ENCODE measurements around the gene GABBR2.

Gene GABBR2

DNA sequence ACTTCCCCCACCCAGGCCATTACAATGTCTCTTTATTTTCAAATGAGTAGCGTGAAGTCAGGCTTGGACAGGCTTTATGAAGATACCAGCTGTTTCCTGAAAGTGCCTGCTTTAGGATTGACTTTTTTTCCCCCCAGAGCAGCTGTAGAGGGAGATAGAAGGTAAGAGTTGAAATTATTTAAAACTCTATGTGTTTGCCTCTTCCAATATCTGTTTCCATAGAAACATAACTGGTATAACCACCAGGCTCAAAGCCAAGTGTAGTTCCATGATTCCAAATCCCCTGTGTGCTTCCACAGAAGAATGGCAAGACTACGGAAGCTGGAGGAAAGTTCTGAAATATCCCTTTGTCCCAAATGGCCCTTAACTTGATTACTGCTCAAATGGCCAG is 365.9 kb downstream of the GABBR2 start:
- DNase-seq (ENCODE audit: low read depth): no peak

DNA sequence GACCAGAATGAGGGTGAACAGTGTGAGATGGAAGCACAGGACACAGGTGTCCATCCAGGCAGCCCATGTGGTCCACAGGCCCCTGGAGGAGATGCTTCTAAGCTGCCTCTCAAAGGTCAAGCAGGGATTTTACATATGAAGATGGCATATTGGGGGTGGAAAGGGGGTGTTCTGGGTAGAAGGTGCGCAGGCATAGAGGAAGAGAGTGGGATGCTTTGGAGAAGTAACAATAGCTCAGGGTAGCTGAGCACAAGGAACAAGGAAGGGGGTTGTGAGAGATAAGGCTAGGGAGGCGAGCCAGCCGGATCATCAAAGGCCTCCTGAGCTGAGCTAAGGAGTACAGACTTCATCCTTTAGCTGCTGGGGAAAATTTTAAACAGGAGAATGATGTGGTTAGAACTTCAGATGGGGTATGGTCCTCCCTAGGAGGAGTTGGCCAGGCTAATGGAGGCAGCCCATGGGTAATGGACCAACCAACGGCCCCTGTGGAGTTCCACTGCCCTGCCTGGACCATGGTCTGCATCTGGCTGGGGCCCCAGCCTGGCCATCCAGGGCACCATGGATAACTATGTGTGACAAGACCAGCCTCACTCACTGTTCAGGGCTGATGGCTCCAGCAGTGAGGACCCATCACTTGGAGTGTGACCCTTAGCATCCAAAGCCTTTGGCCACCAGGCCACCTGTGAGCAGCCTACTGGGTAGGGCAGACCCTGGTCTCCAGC is 366.5 kb downstream of the GABBR2 start:
- no peak for DNase-seq (ENCODE audit: low read depth)

DNA sequence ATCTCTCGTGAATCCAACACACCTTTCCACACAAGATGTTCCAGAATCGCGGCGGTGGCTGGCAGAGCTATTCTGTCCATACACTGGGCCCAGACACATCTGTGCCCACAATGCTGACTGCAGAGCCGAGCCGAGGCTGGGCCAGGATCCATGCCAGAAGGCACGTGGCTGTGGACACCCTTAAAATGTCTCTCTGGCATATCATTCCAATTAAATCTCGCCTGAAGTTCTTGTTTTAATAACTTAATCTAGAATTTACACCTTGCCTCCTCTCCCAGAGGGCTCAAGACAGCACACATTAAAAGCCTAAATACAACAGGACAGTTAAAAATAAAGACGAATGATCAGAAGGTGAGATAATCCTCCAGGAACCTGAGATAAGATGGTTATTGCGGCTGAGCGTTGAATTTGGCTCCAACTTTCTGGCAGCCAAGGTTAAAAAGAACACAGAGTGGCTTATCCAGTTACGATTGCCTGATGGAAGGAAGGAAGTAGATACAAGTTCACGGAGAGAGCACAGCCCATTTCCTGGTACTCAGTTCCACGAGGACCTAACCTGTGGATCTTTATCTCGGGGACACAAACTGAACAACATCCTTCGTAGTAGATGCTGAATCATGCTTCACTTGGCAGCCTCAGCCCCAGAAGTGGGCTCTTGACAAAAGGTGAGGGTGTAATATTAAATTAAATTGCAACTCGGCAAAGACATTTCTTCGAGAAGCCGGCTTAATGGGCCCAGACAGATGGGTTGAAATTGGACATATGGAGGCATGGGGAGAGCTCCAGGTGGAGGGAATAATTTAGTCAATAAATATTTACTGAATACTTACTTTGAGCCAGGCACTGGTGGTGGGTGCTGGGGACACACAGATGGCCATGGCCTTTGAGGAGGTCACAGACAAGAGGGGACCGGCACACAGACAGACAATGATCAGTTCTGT is 367.3 kb downstream of the GABBR2 start:
- no peak for DNase-seq (ENCODE audit: low read depth)

DNA sequence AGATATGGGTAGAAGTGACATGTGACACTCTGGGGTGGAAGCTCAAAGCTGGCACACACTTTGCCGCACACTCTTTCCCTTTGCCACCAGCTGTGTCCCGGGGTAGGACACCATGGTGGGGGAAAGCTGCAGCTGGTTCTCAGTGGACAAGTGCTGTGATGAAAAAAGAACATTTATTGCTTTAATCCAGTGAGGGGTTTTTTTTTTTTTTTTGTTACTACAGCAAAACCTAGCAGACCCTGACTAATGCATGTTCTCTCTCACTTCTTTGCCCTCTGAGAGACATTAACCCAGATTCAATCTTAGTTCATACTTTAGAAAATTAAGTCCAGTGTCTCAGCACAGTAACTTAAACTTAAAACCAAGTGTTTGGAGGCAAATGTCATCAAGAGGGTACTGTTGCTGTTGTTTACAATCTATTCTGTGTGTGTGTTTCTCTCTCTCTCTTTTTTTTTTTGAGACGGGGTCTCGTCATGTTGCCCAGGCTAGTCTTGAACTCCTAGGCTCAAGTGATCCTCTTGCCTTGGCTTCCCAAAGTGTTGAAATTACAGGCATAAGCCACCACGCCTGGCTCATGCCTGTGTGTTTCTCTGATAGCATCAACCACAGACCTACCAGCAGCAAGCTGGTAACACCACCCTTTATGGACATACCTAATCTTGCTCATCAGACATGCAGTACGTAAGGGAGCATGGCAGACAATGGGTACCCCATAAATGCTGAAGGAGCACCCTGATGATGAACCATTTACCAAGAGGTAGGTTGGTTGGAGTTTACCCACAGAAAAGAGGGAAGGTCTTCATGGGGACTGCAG is 368.5 kb downstream of the GABBR2 start:
- DNase-seq (ENCODE audit: low read depth): no peak

DNA sequence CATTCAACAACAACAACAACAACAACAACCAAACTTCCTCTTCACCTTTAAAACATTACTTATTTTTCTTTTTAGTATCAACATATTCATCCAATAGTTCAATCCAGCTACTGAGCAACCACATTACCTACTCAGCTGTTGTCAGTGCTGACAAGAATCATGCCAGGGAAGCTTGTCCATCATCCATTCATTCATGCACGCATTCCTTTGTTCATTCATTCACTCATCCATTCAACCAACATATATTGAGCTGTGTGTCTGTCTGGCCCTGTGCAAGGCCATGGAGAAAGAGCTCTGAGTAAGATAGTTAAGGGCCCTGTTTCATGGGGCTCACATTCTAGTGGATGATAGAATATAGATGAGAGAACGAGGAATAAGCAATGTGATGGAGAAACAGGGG is 373.1 kb downstream of the GABBR2 start:
- no peak for DNase-seq (ENCODE audit: low read depth)

DNA sequence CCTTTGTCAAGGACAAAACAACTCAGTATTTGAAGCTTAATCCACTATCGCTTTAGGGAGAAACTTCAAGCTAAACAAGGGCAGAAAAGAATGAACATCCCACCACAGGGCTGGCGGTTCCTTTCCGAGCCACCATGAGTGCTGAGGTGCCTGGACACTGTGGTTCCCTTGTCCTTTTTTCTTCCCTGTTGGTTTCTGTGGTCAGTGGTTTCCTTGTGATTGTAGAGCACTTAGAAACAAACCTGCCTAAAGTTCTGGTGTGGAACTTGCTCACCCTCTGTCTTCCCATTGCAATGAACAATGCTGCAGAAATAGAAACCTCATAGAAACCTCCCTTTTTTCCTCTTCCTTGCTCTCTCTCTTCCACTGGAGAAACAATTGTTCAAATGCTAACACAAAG is 373.9 kb downstream of the GABBR2 start:
- DNase-seq (ENCODE audit: low read depth): no peak

DNA sequence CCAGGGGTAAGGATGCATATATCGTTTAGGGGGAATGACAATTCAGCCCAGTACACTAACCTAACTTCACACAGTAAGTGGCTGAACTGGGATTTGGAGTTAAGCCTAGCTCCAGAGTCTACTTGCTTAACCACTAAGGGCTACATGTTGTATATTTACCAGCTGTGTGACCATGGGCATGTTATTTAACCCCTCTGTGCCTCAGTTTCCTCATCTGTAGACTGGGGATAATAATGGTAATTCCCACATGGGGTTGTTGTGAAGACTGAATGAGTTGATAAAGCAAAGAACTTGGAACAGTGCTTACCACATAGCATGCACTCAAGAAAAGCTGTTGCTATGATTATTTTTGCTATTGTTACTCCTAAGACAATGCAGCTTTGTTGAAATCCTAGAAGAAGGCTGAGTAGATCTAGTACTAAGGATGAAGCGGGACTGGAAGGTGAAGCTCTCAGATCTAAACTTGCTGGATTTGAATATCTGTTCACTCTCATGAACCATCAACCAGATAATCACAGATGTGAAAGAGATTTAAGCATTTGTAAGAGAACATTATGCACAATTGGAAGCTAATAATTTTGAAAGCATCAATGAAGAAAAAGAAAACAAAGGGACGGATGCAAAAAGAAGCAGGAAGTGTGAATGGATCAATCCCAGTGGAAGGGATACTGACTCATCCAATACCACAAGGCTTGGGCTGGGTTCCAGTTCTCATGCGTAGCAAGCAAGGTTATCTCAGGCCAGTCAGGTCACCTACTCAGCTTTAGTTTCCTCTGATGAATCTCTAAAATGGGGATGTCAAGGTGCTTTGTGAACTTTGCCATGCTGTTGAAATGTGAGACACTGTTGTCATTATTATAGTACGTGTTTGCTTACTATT is 374.8 kb downstream of the GABBR2 start:
- no peak for DNase-seq (ENCODE audit: low read depth)

DNA sequence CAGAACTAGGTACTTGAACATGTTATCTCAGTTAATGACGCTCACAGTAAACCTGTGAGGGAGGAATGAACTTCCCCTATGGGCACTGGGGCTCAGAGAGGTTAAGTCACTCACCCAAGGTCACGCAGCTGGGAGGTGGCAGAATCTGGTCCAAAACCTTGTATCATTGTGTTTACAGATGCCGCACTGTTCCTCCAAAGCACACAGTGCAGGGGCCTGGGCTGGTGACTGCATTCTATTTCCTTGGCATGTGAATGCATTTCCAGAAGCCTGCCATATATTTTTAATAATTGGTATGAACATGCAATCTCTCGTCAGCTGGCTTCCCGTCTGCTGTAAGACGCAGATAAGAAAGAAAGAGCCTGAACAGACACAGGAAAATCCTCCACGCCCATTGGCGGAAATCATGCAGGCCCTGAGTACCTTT is 376.3 kb downstream of the GABBR2 start:
- no peak for DNase-seq (ENCODE audit: low read depth)

DNA sequence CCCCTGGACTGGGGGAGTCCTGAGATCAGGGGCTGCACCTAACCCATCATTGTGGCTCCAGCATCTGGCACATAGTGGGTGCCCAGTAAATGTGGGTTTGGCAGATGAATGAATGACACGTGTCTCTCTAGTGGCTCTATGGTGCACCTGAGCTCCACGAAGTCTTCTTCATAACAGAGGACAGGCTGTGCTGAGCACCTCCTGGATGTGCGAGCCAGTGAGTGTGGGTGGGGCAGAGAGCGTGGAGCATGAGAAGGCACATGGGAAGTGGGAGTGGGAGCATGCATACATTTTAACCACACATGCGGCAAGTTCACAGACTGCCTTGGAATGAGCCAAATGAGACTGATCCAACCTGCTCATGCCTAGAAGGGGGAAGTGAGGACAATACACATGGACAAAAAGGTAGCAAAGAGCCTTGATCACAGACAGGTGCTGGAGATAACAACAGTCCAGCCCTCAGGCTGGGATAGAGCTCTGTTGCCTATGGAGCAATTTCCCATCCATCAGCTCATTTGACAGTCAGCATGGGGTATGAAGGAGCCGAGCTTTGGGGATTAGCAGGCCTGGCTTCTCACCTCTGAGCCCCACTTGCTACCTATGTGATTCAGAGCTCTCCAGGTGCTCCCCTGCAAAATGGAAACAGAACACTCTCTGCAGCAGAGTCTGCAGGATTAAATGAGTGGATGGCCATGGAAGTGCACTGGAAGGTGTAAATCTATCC is 377.0 kb downstream of the GABBR2 start:
- DNase-seq (ENCODE audit: low read depth): no peak

DNA sequence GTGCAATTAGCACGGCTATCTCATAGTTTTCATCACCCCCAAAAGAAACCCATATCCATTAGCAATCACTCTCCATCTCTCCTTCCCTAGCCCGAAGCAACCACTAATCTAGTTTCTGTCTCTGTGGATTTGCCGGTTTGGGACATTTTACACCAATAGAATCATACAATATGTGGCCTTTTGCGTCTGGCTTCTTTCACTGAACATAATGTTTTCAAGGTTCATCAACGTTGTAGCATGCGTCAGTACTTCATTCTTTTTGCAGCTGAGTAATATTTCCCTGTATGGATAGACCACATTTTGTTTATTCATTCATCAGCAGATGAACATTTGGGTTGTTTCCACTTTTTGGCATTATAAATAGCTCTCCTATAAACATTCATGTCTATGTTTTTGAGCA is 377.9 kb downstream of the GABBR2 start:
- DNase-seq (ENCODE audit: low read depth): no peak

DNA sequence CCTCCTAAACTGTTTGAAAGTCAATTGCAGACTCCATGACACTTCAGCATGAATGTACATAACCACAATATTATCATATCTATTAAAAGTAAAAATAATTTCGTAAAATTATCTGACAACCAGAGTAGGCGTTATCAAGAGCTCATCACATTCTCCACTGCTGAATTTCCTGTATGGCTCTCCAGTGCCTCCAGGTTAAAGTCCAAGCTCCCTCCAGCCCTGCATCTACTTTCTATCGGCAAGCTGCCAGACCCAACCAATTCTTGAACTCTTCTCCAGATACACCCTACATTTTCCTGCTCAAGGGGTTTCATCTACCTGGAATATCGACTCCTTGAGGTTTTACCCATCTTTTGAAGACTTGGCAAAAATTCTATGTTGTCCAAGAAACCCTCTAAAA is 378.8 kb downstream of the GABBR2 start:
- DNase-seq (ENCODE audit: low read depth): no peak

DNA sequence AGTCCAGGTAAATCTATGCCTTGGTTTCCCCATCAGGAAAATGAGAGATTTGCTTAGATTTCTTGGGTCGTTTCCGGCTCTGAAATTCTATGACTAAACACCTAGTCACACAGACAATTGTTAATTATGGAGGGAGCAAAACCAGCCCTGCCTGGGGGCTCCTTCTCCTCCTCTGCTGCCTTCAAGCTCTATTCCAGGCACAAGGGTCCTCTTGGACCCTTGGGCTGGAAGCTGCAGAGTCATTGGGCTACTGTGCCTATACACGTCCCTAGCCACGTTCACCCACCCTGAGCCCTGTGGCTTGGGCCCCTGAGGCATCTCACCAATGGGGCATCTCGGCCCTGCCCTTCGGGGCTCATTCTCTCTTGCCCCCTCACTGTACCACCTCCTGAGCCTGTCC is 379.5 kb downstream of the GABBR2 start:
- no peak for DNase-seq (ENCODE audit: low read depth)

DNA sequence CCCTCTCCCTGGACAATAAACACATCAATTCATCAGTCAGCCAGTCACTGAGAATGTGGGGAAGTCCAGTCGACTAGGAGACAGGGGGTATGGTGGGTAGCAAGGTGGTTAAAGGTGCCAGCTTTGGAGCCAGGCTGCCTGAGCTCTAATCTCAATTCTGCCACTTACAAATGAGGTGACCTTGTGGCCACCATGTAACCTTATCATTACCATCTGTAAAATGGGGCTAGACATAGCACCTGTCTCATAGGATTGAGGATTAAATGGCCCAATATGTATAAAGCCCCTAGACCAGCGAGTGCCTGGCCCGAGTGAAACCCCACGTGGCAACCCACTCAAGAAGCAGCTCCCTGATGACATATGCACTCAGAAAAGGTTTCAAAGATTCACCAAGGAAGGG is 380.0 kb downstream of the GABBR2 start:
- no peak for DNase-seq (ENCODE audit: low read depth)

DNA sequence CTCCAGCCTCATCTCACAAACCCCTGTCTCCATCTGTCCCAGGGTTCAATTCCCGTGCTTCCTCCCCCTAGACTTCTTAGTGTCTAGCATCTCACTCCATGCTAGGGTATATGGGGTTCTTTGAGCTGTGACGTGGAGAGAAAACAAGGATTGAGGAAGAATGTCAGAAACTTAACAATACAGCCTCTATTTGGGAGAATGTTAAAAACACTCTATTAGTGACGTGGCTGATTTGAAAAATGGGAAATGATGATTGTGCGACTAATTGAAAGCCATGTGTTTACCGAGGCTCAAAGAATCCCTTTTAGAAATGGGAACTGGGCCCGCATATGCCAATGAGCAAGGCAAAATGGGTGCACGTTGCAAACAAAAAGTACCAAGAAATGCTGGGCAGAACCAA is 380.6 kb downstream of the GABBR2 start:
- DNase-seq (ENCODE audit: low read depth): no peak

DNA sequence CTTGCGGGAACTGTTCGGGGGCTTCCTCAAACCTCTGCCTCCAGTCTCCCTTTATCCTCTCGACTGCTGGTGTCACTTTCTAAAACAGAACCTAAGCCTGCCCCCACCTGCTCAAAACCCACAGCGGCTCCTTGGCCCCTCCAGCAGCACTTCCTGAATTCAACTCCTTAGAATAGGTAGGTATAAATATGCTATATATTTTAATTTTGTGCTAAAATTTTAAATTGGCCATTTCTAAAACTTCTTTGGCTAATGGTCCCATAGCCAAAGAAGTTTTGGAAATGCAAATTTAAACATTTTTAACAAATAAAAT is 381.5 kb downstream of the GABBR2 start:
- DNase-seq (ENCODE audit: low read depth): no peak

DNA sequence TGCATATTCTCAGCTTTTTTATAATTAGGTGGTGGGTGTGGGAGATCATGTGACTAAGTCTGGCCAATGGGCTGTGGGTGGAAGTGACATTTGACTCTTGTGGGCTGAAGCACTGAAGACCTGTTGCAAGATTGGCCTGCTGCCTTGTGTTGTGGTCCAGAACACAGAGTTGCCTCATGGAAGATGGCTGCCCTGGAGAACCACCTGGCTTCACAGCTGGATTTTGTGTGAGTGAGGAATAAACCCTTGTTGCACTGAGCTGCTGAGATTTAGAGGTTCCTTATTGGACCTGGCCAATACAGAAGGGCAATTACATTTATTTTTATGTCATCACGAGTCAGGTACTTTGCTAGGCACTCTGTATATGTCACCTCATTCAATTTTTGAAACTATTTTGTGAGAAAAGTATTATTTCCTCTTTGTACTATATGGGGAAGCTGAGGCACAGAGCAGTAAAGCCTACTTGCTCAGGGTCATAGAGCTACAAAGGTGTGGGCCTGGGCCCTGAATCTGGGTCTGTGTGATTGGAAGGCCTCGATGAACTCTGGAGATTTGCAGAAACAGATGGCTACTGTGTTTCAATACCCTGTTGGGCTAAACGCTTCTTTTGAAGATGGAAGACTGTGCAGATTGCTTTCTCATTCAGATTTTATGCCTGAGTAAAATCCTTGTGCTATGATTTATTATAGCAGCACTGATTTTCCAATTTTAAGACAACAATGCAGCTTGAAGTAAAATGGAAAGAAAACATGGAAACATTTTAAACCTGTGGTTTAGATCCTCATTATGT is 382.1 kb downstream of the GABBR2 start:
- no peak for DNase-seq (ENCODE audit: low read depth)

DNA sequence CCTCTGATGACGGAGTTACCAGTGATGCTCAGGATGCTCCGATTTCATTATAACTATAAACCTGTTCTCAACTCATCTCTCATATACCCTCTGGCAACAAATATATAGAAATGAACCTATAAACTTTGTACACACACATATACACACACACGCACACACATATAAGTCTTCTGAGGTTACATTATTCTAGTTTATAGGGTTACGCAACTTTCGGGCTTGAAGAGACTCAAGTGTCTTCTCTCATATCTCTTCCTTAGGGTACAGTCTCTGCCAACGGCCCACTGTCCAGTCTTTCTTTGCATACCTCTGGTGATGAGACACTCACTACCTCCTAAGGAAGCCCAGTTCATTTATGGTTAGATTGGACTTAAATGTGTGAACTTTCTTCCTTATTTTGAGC is 383.9 kb downstream of the GABBR2 start:
- DNase-seq (ENCODE audit: low read depth): no peak

DNA sequence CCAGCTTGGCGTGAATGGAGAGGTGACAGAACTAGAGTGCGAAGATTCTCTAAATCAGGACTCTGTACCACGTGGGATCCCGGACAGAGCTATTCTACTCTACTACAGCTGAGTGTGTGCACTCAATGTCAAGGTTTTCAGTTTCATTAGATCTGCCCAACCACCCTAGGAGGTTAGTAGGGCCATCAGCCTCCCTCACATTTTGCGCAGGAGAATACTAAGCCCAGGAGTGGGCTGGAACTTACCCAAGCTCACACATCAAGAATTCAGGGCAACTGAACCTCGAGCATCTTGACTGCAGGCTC is 385.0 kb downstream of the GABBR2 start:
- DNase-seq (ENCODE audit: low read depth): no peak

DNA sequence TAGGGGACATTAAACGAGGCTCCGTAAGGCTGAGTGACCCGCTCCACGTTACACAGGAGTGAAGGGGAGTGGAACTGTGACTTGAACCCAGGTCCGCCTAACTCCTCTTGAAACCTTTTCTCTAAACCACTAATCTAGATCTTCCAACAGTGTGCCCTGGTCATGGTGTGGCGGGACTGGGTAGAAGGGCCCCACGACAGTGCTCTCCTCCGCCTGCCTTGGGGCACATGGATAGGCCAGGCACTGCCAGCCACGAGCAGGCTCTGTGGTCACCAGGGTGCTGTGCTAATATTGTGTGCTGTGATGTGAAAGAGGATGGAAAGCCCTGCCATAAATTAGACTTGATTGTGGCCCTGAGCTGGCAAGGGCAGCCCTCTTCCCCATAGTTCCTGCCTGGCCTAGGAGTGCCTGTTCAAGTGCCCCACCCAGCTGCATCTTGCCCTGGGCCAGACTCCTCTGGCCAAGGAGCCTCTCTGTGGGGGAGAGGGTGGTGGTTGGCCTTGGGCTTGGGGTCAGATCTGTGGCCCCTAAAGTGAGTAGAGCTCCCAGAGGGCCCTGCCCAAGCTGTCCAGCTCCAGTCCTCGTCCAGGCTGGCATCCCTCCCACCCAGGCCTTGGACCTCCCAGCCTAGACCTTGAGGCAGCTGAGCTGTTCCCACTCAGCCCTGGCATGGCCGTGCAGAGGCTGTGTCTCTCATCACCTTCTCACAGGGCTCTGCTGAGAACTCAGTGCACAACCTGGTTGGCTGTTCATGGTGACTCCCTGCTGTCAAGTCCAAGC is 385.5 kb downstream of the GABBR2 start:
- DNase-seq (ENCODE audit: low read depth): no peak

DNA sequence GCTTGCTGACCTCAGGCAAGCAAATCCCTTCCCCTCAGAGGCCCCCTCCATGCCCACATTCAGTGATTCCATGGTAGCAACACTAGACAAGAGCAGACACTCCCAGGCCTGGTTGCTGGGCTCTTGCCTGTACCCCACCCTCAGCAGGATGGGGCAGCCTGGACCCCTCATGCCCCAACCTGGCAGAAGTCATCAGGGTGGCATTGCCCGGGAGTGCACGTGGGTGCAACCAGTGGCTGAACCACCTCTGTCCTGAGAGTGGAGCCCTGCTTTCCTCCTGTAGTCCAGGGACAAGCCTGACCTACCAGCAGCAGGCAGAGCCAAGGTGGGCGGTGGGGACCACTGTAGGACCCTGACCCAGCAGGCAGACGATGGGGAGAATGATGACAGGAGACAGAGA is 387.5 kb downstream of the GABBR2 start:
- no peak for DNase-seq (ENCODE audit: low read depth)

Data from activated T-cell treated with anti-CD3 and anti-CD28 coated beads for 1 hour (primary cell).